Measurements from ENCODE around the gene RUNX2.

Gene RUNX2

GRCh38 chr6:45576648-45577624, 248.8 kb downstream of the RUNX2 start:
- in situ Hi-C loops (cut with HindIII; ENCODE audit: low sequenced_read_pairs), result no loop called here

GRCh38 chr6:45577836-45578504, 249.8 kb downstream of the RUNX2 start:
- in situ Hi-C loops (cut with HindIII; ENCODE audit: low sequenced_read_pairs), result no loop called here

- in situ Hi-C loops (cut with HindIII; ENCODE audit: low sequenced_read_pairs), result no loop called here
Observed at GRCh38 chr6:45584127-45584526, 256.0 kb downstream of the RUNX2 start.

GRCh38 chr6:45586216-45587171, 258.4 kb downstream of the RUNX2 start:
- in situ Hi-C loops (cut with HindIII; ENCODE audit: low sequenced_read_pairs), result no loop called here

GRCh38 chr6:45587229-45588060, 259.3 kb downstream of the RUNX2 start:
- in situ Hi-C loops (cut with HindIII; ENCODE audit: low sequenced_read_pairs), result no loop called here

- in situ Hi-C loops (cut with HindIII; ENCODE audit: low sequenced_read_pairs), result no loop called here
Observed at GRCh38 chr6:45589367-45589766, 261.2 kb downstream of the RUNX2 start.

- in situ Hi-C loops (cut with HindIII; ENCODE audit: low sequenced_read_pairs), result no loop called here
Observed at GRCh38 chr6:45590226-45590625, 262.1 kb downstream of the RUNX2 start.

- in situ Hi-C loops (cut with HindIII; ENCODE audit: low sequenced_read_pairs), result no loop called here
Observed at GRCh38 chr6:45590696-45591184, 262.6 kb downstream of the RUNX2 start.

GRCh38 chr6:45591306-45591705, 263.2 kb downstream of the RUNX2 start:
- in situ Hi-C loops (cut with HindIII; ENCODE audit: low sequenced_read_pairs), result no loop called here

- in situ Hi-C loops (cut with HindIII; ENCODE audit: low sequenced_read_pairs), result no loop called here
Observed at GRCh38 chr6:45591890-45592289, 263.8 kb downstream of the RUNX2 start.

- in situ Hi-C loops (cut with HindIII; ENCODE audit: low sequenced_read_pairs), result no loop called here
Observed at GRCh38 chr6:45592991-45593390, 264.9 kb downstream of the RUNX2 start.

GRCh38 chr6:45595010-45595851, 267.1 kb downstream of the RUNX2 start:
- in situ Hi-C loops (cut with HindIII; ENCODE audit: low sequenced_read_pairs), result no loop called here

- in situ Hi-C loops (cut with HindIII; ENCODE audit: low sequenced_read_pairs), result no loop called here
Observed at GRCh38 chr6:45597424-45597823, 269.3 kb downstream of the RUNX2 start.

GRCh38 chr6:45599053-45599452, 270.9 kb downstream of the RUNX2 start:
- in situ Hi-C loops (cut with HindIII; ENCODE audit: low sequenced_read_pairs), result no loop called here

- in situ Hi-C loops (cut with HindIII; ENCODE audit: low sequenced_read_pairs), result no loop called here
Observed at GRCh38 chr6:45605971-45606370, 277.8 kb downstream of the RUNX2 start.

GRCh38 chr6:45606831-45607400, 278.8 kb downstream of the RUNX2 start:
- in situ Hi-C loops (cut with HindIII; ENCODE audit: low sequenced_read_pairs), result no loop called here

- in situ Hi-C loops (cut with HindIII; ENCODE audit: low sequenced_read_pairs), result no loop called here
Observed at GRCh38 chr6:45607798-45608197, 279.7 kb downstream of the RUNX2 start.

- in situ Hi-C loops (cut with HindIII; ENCODE audit: low sequenced_read_pairs), result no loop called here
Observed at GRCh38 chr6:45608252-45608913, 280.3 kb downstream of the RUNX2 start.
